ENCODE results near the gene TPM3.

TPM3 gene

DNA sequence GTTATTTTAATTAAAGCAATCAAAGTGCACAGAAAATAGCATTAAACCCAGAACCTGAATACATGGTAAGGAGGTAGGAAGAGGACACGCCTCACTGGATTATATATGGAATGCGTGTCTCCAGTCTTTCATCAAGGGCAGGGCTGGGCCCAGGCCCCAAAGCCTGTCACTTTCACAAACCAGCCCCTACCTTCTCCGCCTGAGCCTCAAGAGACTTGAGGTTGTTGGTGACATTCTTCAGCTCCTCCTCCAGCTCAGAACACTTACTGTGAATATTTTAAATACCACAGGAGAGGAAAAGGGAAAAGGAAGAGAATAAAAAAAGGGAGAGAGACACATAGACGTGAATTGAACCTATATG is 20.7 kb downstream of the TPM3 start:
- no peak for ATAC-seq (ENCODE audit: low read depth)
- H3K36me3 ChIP-seq (ENCODE audit: low read depth), result peaks cover 96% of the 10 kb centered on the region
- H3K27me3 ChIP-seq (ENCODE audit: insufficient read depth, poor library complexity, severe bottlenecking), result no peaks in the 10 kb centered on the region
- no peaks in the 10 kb centered on the region for H3K9me3 ChIP-seq (ENCODE audit: severe bottlenecking)
- no peak overlapping the region for H3K4me3 ChIP-seq (ENCODE audit: severe bottlenecking)
- no peak for DNase-seq (ENCODE audit: low spot score)
- TF ChIP-seq, protein P1, sequence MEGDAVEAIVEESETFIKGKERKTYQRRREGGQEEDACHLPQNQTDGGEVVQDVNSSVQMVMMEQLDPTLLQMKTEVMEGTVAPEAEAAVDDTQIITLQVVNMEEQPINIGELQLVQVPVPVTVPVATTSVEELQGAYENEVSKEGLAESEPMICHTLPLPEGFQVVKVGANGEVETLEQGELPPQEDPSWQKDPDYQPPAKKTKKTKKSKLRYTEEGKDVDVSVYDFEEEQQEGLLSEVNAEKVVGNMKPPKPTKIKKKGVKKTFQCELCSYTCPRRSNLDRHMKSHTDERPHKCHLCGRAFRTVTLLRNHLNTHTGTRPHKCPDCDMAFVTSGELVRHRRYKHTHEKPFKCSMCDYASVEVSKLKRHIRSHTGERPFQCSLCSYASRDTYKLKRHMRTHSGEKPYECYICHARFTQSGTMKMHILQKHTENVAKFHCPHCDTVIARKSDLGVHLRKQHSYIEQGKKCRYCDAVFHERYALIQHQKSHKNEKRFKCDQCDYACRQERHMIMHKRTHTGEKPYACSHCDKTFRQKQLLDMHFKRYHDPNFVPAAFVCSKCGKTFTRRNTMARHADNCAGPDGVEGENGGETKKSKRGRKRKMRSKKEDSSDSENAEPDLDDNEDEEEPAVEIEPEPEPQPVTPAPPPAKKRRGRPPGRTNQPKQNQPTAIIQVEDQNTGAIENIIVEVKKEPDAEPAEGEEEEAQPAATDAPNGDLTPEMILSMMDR (IDR thresholded peaks at IDR 0.05; ENCODE audit: poor library complexity, severe bottlenecking), result no peak
- H3K27ac ChIP-seq (ENCODE audit: poor library complexity, severe bottlenecking), result no peak overlapping the region
- H3K4me1 ChIP-seq (ENCODE audit: insufficient read depth, poor library complexity, severe bottlenecking), result no peaks in the 10 kb centered on the region

DNA sequence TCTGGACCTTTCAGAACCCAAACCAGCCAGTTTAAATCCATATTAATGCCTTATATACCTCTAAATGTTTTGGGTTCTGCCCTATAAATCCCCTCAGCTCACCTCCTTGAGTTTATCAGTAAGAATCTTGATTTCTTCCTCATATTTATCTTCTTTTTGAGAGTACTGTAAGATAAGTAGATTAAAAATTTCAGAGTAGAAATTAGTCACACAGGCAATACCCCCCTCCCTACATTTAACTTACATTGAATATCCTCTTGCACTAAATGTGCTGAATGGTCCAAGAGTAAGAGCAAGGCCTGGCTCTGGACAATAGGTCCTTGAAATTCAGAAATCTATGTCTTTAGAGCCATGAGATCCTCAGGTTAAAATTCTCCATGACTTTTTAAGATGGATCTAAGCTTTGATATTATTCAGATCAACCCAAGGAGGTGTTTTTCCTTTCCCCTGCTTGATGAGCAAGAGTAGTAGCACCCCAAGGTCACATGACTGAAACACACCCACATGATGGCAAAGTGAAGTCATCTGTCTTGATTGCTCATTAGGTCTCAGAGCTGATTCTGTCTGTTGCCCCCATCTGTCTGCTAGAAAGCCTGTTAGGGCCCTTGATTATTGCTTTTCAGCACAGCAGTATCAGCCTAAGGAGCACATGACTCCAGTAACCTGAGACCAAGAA is 21.2 kb downstream of the TPM3 start:
- TF ChIP-seq, protein P1 (IDR thresholded peaks at IDR 0.05; ENCODE audit: poor library complexity, severe bottlenecking), result no peak
- Histone ChIP-seq H3K4me1 (ENCODE audit: insufficient read depth, poor library complexity, severe bottlenecking) (no peaks in the 10 kb centered on the region), H3K27me3 (ENCODE audit: insufficient read depth, poor library complexity, severe bottlenecking) (no peaks in the 10 kb centered on the region), H3K36me3 (ENCODE audit: low read depth) (peaks cover 96% of the 10 kb centered on the region), H3K27ac (ENCODE audit: poor library complexity, severe bottlenecking) (no peak overlapping the region), H3K9me3 (ENCODE audit: severe bottlenecking) (no peaks in the 10 kb centered on the region), H3K4me3 (ENCODE audit: severe bottlenecking) (no peak overlapping the region)
- DNase-seq (ENCODE audit: low spot score) (no peak), ATAC-seq (ENCODE audit: low read depth) (no peak)

DNA sequence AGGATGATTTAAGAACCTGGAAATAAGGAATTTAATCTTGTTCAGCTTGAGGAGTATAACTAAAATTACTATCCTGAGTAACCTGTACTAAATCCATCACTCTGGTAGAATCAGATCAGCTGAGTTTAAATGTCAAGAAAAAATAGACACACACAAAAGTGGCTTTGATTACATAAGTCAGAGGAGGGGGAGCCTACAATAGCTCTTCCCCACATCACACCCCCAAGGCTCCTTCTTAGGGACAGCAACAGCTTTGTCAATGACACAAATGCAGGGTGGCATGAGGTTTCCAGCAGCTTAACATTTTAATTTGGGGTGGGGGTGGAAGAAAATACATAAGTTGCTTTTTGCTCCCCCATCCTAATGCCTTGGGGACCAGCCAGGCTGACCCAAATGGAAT is 24.4 kb downstream of the TPM3 start:
- Histone ChIP-seq H3K4me1 (ENCODE audit: insufficient read depth, poor library complexity, severe bottlenecking) (no peaks in the 10 kb centered on the region), H3K4me3 (ENCODE audit: severe bottlenecking) (no peak overlapping the region), H3K27me3 (ENCODE audit: insufficient read depth, poor library complexity, severe bottlenecking) (no peaks in the 10 kb centered on the region), H3K9me3 (ENCODE audit: severe bottlenecking) (no peaks in the 10 kb centered on the region), H3K36me3 (ENCODE audit: low read depth) (peaks cover 100% of the 10 kb centered on the region), H3K27ac (ENCODE audit: poor library complexity, severe bottlenecking) (no peak overlapping the region)
- TF ChIP-seq, protein P1 (IDR thresholded peaks at IDR 0.05; ENCODE audit: poor library complexity, severe bottlenecking), result no peak
- no peak for DNase-seq (ENCODE audit: low spot score)
- ATAC-seq (ENCODE audit: low read depth), result no peak

DNA sequence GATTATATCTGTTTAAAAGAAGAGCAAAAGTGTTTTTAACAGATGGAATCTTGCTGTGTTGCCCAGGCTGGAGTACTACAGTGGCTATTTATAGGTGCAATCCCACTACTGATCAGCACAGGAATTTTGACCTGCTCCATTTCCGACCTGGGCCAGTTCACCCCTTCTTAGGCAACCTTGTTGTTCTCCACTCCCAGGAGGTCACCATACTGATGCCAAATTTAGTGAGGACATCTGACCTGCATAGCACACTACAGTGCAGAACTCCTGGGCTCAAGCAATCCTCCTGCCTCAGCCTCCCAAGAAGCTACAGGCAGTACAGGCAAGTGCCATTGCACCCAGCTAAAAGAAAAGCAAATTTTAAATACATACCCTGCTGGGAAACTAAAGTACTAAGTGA is 25.7 kb downstream of the TPM3 start:
- ATAC-seq (ENCODE audit: low read depth), result no peak
- Histone ChIP-seq H3K27ac (ENCODE audit: poor library complexity, severe bottlenecking) (no peak overlapping the region), H3K4me3 (ENCODE audit: severe bottlenecking) (no peak overlapping the region), H3K9me3 (ENCODE audit: severe bottlenecking) (no peaks in the 10 kb centered on the region), H3K4me1 (ENCODE audit: insufficient read depth, poor library complexity, severe bottlenecking) (no peaks in the 10 kb centered on the region), H3K36me3 (ENCODE audit: low read depth) (peaks cover 97% of the 10 kb centered on the region), H3K27me3 (ENCODE audit: insufficient read depth, poor library complexity, severe bottlenecking) (no peaks in the 10 kb centered on the region)
- DNase-seq (ENCODE audit: low spot score), result no peak
- TF ChIP-seq, protein P1 (IDR thresholded peaks at IDR 0.05; ENCODE audit: poor library complexity, severe bottlenecking), result no peak

DNA sequence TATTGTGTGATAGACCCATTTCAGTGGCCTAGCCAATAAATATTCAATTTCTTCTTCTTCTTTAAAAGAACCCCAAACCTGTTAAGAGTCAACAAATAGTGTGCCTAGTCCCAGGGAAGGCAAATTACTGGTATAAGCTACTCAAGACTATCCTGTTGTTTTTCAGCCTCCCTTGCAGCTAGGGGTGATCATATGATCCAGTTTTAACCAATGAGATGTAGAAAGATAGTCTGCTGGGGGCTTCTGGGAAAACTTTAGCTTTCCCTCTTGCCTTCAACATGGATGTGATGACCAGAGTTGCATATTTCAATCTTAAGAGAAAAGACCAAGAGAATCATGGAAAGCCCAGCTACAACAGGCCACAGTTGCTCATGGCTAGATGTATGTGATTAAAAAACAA is 32.3 kb downstream of the TPM3 start:
- DNase-seq (ENCODE audit: low spot score) (no peak), ATAC-seq (ENCODE audit: low read depth) (no peak)
- Histone ChIP-seq H3K4me1 (ENCODE audit: insufficient read depth, poor library complexity, severe bottlenecking) (no peaks in the 10 kb centered on the region), H3K4me3 (ENCODE audit: severe bottlenecking) (no peak overlapping the region), H3K27me3 (ENCODE audit: insufficient read depth, poor library complexity, severe bottlenecking) (no peaks in the 10 kb centered on the region), H3K36me3 (ENCODE audit: low read depth) (peaks cover 89% of the 10 kb centered on the region), H3K27ac (ENCODE audit: poor library complexity, severe bottlenecking) (no peak overlapping the region), H3K9me3 (ENCODE audit: severe bottlenecking) (no peaks in the 10 kb centered on the region)
- TF ChIP-seq, protein P1 (IDR thresholded peaks at IDR 0.05; ENCODE audit: poor library complexity, severe bottlenecking), result no peak

Data from RWPE2 (cell line).